HUDEP-2 (cell line): ENCODE data around the gene HMGA1.
"Not testable (repeated sequence)": the region's sequence is repeated elsewhere in the genome, so short reads cannot be mapped to it uniquely, and the experiment has no call there.

Experiments
- DNase-seq, 76 experiments: peaks; one replicate each; lab custom pipeline; 2025; ENCODE audit not compliant: unreplicated experiment in 76 of 76; lab: John Stamatoyannopoulos, UW

HMGA1 gene

DNA sequence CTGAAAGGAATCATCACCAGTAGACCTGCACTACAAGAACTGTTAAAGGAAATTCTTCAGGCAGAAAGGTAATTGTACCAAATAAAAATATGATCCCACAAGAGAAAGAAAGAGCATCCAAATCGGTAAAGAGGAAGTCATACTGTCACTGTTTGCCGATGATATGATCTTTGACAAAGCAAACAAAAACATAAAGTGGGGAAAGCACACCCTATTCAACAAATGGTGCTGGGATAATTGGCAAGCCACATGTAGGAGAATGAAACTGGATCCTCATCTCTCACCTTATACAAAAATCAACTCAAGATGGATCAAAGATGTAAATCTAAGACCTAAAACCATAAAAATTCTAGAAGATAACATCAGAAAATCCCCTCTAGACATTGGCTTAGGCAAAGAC is 15.7 kb downstream of the HMGA1 start:
- not testable (repeated sequence) for DNase-seq

DNA sequence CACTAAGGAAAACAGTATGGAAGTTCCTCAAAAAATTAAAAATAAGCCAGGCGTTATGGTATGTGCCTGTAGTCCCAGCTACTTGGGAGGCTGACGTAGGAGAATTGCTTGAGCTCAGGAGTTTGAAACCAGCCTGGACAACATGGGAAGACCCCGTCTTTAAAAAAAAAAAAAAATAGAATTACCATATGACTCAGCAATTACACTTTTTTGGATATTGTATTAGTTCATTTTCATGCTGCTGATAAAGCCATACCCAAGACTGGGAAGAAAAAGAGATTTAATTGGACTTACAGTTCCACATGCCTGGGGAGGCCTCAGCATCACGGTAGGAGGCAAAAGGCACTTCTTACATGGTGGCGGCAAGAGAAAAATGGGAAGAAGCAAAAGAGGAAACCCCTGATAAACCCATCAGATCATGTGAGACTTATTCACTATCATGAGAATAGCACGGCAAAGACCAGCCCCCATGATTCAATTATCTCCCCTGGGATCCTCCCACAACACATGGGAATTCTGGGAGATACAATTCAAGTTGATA is 22.9 kb downstream of the HMGA1 start:
- no peak for DNase-seq

DNA sequence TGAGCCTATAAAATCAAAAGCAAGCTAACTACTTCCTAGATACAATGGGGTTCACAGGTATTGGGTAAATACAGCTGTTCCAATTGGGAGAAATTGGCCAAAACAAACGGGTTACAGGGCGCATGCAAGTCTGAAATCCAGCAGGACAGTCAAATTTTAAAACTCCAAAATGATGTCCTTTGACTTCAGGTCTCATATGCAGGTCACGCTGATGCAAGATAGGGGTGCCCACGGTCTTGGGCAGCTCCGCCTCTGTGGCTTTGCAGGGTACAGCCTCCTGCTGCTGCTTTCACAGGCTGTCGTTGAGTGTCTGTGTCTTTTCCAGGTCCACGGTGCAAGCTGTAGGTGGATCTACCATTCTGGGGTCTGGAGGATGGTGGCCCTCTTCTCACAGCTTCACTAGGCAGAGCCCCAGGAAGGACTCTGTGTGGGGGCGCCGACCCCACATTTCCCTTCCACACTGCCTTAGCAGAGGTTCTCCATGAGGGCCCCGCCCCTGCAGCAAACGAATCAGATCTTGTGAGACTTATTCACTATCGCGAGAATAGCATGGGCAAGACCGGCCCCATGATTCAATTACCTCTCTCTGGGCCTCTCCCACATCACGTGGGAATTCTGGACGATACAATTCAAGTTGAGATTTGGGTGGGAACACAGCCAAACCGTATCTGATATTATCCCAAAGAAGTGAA is 24.0 kb downstream of the HMGA1 start:
- DNase-seq = no peak

DNA sequence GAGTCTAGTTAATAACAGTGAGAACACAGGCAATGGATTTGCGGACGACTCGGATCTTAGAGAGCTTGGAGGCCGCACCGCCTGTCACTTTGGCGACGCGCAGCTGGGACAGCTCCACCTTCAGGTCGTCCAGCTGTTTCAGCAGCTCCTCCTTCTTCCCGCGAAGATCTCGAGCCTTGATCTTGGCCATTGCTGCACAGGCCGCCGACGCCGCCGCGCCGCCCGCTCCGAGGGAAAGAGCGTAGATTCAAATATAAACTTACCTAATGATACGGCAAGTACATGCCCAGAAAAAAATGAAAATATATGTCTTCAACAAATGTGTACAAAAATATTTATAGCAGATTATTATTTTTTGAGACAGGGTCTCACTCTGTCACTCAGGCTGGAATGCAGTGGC is 26.8 kb downstream of the HMGA1 start:
- not testable (repeated sequence) for DNase-seq

DNA sequence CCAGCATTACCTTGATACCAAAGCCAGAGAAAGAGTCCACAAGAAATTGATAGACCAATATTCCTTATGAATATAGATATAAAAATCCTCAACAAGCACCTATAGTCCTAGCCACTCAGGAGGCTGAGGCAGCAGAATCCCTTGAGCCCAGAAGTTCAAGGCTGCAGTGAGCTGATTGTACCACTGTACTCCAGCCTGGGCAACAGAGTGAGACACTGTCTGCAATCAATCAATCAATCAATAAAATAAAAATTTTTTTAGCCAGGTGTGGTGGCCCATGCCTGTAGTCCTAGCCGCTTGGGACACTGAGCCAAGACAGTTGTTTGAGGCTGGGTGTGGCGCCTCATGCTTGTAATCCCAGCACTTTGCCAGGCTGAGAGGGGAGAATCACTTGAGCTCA is 31.1 kb downstream of the HMGA1 start:
- DNase-seq = no peak

DNA sequence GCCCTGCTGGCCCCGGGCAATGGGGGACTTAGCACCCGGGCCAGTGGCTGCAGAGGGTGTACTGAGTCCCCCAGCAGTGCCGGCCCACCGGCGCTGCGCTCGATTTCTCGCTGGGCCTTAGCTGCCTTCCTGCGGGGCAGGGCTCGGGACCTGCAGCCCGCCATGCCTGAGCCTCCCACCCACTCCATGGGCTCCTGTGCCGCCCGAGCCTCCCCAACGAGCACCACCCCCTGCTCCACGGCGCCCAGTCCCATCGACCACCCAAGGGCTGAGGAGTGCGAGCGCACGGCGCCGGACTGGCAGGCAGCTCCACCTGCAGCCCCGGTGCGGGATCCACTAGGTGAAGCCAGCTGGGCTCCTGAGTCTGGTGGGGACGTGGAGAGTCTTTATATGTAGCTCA is 32.5 kb downstream of the HMGA1 start:
- not testable (repeated sequence) for DNase-seq

DNA sequence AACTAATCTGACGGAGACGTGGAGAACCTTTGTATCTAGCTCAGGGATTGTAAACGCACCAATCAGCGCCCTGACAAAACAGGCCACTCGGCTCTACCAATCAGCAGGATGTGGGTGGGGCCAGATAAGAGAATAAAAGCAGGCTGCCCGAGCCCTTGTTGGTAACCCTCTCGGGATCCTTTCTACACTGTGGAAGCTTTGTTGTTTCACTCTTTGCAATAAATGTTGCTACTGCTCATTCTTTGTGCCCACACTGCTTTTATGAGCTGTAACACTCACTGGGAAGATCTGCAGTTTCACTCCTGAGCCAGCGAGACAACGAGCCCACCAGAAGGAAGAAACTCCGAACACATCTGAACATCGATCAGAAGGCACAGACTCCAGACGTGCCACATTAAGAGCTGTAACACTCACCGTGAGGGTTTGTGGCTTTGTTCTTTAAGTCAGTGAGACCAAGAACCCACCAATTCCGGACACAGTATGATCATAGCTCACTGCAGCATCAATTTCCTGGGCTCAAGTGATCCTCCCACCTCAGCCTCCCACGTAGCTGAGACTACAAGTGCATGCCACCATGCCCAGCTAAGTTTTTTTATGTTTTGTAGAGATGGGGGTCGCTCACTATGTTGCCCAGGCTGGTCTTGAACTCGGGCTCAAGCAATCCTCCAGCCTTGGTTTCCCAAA is 33.1 kb downstream of the HMGA1 start:
- not testable (repeated sequence) for DNase-seq

DNA sequence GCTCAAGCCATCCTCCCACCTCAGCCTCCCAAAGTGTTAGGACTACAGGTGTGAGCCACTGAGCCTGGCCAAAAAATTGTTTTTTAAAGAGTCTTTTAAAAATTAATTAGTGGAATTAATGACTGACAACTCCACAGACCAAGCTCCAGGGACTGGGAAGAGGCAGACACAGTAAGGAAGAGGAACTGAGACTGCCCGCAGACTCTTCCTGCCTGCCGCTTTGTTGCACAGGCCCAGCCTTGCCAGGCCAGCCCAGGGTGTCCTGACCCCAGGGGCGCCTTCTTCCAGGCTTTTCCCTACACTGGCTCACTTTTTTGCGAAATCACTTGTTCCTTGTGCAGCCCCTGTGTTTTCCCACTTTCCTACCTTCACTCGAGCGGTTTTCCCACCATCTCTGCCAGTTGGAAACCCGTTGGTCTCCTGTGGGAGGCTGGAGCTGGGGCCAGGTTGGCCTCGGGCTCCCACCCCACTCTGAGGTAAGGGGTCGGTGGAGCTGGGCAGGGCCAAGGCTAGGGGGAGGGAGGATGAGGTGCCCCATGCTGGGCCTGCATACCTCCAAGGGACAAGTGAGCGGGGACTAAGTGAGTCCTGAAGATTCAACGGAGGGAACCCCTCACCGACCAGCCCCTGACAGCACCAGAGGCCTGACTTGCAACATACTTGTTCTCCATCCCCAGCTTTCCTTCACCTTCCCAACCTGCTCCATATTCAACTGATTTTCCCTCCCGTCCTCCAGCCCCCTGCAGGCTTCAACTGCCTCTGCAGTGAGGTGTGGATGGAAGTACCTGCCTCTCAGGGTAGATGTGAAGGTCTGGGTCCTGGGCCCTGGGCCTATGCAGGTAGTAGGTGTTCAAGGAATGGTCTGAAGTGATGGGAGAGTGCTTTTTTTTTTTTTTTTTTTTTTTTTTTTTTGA is 35.6 kb downstream of the HMGA1 start:
- peak in 7 of 76 experiments; percentile 11 to 47 (median 29) for DNase-seq

DNA sequence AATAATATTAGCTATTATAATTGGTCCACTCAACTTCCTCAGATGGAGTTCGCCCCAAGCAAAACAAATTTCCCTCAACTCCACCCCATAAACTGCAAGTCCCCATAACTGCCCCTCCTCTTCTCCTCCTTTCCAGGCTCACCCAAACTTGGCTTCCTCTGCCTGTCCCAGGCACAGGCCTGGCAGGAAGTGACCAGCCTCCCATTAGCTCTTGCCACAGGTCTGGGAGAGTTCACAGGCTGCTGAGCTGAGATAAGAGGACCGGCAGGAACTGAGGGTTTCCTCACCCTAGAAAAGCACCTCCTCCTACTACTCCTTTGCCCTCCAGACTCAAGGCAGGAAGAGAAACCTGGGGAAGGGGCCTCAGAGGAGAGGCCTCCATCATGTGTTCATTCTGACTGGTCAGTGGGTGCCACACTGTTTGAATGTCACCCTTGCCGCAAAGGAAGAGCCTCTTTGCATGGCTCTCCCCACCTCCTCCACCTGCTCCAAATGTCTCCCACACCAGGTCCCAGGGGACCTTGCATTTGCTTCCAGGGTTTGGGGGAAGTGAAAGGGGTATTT is 36.7 kb downstream of the HMGA1 start:
- DNase-seq = peak in 73 of 76 experiments; percentile 38 to 90 (median 73)

DNA sequence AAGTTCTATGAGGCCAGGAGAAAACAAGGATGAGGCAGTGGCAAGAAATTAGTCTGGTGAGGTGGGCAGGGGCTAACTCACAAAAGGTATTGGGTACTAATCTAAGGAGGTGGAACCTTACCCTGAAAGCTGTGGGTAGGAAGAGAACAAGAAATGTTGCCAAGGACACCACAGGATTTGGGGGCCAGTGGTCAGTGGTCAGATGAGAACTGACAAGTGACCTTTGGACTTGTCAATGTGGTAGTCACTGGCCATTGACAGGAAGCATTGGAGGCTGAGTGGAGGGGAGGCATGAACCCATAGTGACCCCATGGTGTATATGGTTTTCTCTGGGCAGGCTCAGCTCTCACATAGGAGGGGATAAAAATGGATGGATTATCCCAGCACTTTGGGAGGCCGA is 37.5 kb downstream of the HMGA1 start:
- DNase-seq = no peak

DNA sequence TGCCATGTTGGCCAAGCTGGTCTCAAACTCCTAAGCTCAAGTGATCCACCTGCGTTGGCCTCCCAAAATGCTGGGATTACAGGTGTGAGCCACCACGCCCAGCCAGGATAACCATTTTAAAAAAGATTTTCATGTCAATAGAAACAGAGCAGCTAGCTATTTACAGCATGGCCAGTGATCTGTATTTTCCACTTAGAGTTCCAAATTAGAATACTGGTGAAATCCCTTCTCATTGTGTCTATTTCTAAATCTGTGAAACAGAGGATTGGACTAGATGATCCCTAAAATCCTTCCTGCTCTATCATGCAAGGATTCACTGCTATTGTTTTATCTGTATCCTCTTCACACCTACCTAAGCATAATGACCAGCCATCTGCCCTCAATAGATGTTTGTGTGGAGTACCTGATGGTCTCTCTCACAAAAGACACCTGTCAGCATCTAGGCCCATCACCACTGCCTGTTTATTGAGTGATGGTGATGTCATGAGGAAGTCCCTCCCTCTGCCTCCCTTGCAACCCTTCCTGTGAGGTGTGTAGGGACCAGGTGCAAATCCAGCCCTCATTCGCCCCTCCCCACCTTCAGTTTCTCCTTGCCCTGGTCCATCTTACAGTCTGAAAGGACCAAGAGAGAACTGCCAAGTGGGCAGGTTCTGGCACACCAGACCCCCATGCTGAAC is 38.6 kb downstream of the HMGA1 start:
- no peak for DNase-seq

DNA sequence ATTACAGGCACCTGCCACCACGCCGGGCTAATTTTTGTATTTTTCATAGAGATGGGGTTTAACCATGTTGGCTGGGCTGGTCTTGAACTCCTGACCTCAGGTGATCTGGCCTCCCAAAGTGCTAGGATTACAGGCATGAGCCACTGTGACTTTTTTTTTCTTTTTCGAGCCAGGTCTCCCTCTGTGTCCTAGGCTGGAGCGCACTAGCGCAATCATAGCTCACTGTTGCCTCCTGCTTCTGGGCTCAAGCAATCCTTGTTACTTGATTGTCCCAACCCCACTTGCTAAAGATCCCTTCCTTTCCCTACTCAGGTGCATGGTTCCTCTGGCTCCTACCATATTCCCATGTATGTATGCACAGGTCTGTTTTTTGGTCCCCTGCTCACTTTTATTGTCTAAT is 39.5 kb downstream of the HMGA1 start:
- no peak for DNase-seq

DNA sequence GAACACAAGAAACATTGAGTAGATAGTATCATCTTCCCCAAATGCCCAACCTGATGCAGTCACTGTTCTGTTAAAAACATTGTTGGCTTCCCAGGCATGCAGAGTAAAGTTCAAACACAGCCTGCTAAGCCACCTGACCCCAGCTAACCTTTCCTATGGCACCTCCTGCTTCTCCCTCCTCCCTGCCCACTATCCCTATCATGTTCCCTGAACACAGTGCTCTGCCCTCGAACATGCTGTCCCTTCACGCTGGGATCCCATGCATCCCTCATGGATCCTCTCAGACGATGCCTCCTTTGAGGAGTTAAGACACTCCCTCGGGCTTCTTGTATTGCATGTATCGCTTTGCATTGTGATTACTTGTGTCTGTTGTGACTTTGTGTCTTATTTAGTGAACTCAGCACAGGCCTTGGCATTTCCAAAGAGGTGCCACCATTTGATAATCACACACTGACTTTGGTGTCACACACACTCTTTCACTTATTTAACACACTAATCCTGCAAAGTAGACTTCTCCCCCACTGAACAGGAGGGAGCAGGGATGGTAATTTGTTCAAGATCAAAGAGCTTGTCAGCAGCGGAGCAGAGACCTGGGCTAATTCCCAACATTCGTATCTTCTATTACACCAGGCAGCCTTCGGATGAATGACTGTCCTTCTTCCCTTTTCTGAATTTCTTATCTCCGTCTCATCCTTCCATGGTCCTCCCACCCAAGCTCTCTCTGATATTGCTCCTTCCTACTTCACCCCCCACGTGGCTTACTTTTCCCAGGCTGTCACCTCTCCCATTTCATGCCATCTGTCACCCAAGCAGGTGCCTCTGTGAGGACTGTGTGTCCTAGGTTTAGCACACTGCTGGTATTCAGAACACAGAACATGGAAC is 40.4 kb downstream of the HMGA1 start:
- DNase-seq = no peak

DNA sequence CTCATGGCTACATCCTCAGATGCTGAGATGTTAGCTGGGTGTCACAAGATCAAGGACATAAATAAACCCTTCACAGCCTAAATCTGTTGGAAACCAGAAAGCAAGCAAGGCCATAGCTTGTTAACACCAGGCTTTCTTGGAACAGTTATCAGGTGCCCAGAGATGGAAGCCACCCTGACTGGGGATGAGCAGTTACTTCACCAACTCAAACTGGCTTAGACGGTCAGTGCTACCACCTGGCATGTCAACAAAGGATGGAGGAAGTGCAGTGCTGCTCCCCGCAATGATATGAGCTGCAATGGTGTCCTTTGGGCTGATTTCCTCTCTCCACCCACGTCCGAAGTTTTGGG is 41.1 kb downstream of the HMGA1 start:
- no peak for DNase-seq

DNA sequence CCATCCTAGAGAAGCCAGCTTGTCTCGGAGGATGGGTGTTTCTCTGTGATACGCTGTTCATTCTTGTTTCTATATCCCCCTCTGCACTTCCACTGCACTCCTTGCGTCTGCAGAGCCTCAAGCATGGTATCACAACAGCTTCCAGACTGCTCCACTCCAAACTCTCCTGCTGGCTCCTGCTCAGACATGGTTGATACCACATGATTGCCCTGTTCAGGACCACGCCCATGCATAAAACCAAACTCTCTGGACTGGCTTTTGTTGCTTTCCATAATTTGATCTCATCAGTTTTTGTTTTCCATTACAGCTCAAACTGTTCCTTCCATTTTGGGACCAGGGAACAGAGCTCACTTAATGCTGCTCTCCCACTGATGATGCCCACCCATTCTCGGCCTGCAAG is 42.2 kb downstream of the HMGA1 start:
- DNase-seq = no peak

DNA sequence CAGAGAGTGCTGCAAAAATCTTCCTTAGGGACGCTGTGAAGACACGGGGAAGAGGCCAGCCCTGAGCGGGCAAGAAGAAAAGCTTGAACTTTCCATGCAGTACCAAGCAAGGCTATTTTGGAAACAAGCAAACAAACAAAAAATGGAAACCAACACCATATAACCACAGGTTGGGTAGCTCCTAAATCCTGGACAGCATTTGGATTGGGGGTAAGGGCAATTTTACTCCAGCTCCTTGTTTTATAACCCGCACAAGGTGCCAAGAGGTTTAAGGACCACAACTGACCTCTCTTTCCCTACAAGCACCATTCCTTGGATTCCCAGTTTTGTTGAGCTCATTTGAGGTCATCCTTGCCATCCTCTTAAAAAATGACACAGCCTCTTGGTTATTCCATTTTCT is 43.5 kb downstream of the HMGA1 start:
- DNase-seq = no peak

DNA sequence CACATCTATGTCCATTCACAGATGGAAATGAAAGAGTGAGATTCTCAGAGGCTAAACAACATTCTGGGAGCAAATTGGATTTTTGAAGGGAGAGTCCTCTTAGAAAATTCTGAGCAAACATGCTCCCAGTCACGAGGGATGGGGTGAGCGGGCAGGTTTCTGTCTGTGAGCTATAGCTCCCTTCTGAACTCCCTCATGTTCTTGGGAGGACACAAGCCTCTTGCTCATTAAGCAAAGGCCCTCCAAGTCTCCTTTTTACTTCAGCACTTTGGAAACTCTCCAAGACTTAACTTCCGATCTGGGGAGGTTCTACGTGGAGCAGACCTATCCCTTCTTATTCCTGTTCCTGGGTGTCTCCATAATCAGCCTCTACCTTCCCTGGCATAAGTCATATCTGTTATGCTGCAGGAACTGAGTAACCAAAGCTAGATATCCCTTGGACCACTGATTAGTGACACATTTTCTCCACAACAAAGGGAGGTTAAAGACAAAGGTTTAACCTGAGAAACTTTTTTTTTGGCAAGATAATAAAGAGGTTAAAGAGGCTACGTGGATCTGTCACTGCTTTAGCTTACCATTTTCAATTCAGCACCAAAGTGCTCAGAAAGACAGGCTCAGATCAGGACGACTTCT is 45.1 kb downstream of the HMGA1 start:
- DNase-seq = peak in 2 of 76 experiments; percentile 27 to 28

DNA sequence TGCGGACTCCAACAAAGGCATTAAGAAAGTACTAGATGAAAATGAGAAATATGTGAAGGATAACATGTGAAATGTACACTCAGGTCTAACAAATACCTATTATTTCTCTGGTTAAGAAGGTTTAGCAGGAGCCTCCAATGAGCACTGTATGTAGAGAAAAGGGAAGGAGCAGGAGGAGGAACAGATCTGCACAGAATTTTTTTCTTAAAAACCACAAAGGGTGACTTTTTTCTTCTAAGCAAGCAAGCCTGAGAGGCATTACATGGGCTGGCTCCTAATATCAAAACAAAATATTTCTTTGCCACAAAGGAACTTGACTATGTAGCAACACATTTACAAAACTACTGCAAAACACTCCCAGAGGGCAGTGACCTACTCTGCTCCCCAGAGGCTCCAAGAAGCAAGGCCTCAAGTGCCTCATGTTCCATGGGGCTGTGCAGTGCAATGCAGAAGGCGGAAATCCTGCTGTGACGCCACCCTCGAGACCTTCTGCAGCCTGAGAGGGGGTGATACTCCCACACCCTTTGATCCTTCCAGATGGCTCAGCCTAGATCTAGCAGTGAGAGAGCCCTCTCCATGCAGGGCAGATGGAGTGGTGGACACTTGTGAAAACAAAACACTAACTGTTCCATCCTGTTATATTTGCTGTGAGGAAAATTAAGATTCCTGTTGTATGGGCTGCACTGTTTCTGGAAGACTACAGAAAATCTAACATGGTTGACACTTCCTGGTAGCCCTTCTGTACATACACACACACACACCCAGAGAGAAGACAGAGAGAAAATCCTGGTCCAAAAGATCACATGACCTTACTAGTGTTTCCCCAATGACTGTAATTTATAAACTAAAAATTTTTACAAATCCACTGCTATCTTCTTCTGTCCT is 48.1 kb downstream of the HMGA1 start:
- peak in 4 of 76 experiments; percentile 17 to 28 (median 22) for DNase-seq
